ENCODE measurements around the gene MTRFR.
"Not testable (repeated sequence)": the region's sequence is repeated elsewhere in the genome, so short reads cannot be mapped to it uniquely, and the experiment has no call there.

The MTRFR gene

DNA sequence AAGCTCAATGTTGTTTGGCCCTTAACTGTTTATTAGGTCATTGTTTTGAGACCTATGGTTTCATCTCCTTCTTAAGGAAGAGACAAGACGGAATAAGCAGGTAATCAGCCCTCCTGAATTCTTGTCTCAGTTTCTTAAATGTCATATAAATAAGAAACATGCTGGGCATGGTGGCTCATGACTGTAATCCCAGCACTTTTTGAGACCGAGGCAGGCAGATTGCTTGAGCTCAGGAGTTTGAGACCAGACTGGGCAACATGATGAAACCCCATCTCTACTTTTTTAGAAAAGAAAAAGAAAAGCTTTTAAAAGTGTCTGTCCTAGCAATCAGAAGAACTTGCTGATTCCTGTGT, 5.1 kb downstream of the MTRFR start:
- TF ChIP-seq, protein P1, sequence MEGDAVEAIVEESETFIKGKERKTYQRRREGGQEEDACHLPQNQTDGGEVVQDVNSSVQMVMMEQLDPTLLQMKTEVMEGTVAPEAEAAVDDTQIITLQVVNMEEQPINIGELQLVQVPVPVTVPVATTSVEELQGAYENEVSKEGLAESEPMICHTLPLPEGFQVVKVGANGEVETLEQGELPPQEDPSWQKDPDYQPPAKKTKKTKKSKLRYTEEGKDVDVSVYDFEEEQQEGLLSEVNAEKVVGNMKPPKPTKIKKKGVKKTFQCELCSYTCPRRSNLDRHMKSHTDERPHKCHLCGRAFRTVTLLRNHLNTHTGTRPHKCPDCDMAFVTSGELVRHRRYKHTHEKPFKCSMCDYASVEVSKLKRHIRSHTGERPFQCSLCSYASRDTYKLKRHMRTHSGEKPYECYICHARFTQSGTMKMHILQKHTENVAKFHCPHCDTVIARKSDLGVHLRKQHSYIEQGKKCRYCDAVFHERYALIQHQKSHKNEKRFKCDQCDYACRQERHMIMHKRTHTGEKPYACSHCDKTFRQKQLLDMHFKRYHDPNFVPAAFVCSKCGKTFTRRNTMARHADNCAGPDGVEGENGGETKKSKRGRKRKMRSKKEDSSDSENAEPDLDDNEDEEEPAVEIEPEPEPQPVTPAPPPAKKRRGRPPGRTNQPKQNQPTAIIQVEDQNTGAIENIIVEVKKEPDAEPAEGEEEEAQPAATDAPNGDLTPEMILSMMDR (IDR thresholded peaks at IDR 0.05; ENCODE audit: control insufficient read depth, insufficient read depth, low read depth, low read length, missing control alignments) = no peak
- H3K4me3 ChIP-seq (ENCODE audit: control insufficient read depth, low read depth, low read length) = no peak overlapping the region
- no peak for DNase-seq (ENCODE audit: low read depth)

DNA sequence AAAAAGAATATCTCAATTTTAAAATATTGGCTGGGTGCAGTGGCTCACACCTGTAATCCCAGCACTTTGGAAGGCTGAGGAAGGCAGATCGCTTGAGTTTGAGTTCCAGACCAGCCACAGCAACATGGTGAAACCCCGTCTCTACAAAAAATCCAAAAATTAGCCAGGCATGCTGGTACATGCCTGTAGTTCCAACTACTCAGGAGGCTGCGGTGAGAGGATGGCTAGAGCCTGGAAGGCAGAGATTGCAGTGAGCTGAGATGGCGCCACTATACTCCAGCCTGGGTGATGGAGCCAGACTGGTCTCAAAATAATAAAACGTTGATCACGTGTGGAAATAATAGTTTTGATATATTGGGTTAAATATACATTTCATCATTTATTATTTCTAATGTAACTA, 5.7 kb downstream of the MTRFR start:
- TF ChIP-seq, protein P1 (IDR thresholded peaks at IDR 0.05; ENCODE audit: control insufficient read depth, insufficient read depth, low read depth, low read length, missing control alignments) = no peak
- no peak overlapping the region for H3K4me3 ChIP-seq (ENCODE audit: control insufficient read depth, low read depth, low read length)
- no peak for DNase-seq (ENCODE audit: low read depth)

DNA sequence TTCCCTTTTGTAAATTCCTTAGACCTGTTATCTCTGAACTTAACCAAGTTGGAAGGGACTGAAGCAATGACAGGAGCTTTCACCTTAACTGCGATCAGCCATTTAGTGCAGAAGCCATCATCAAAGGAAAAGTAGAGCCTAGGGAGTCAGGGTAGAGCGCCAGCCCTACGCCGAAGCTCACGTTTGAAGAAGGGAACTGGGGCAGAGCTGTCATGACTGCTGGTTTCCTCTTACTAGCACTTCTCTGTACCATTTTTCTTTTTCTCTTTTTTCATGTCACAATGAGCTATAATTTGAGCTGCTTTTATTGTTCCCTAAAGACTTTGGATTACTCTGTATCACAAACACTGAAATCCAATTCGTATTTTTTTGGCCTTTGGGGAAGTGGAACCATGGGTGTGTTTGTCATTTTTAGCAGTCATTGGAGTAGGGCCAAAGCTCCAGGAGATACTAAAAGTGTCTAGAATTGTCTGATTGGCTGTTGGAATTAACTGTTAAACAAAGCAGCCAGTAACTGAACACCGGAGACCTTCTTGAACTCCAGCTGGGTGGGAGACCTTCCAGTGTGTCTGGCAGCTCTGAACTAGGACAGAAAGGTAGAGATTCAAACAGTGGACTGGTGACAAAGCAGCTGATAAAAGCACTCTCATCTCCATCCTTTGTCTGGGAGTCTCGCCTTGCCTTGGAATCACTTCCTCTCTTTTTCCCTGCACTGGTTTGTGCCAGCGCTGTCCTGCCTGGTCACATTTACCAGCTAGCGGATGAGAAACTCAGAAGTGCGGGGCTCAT, 9.1 kb downstream of the MTRFR start:
- no peak for DNase-seq (ENCODE audit: low read depth)
- no peak overlapping the region for H3K4me3 ChIP-seq (ENCODE audit: control insufficient read depth, low read depth, low read length)
- TF ChIP-seq, protein P1 (IDR thresholded peaks at IDR 0.05; ENCODE audit: control insufficient read depth, insufficient read depth, low read depth, low read length, missing control alignments) = no peak

DNA sequence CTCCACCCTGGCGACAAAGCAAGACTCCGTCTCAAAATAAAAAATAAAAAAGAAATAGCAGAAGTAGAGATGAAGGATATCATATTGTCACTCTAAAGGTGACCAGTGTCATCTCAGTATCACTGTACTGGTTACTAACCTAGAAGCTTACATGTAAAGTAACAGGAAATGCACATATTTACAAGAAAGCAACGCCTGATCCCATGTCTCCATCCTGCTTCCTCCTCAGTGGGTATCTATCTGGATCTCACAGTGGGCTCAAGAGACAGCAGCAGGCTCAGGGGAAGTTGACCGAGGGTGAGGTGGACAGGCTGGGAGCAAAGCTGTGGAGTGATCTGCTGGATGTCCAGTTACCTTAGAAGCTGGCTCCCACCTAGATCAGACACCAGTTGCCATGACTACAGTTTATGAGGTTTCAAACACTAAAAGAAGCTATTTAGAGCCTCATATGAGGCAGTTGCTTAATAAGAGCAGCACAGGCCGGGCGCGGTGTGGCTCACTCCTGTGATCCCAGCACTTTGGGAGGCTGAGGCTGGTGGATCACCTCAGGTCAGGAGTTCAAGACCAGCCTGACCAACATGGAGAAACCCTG, 10.5 kb downstream of the MTRFR start:
- no peak for DNase-seq (ENCODE audit: low read depth)
- TF ChIP-seq, protein P1 (IDR thresholded peaks at IDR 0.05; ENCODE audit: control insufficient read depth, insufficient read depth, low read depth, low read length, missing control alignments) = no peak
- no peak overlapping the region for H3K4me3 ChIP-seq (ENCODE audit: control insufficient read depth, low read depth, low read length)

DNA sequence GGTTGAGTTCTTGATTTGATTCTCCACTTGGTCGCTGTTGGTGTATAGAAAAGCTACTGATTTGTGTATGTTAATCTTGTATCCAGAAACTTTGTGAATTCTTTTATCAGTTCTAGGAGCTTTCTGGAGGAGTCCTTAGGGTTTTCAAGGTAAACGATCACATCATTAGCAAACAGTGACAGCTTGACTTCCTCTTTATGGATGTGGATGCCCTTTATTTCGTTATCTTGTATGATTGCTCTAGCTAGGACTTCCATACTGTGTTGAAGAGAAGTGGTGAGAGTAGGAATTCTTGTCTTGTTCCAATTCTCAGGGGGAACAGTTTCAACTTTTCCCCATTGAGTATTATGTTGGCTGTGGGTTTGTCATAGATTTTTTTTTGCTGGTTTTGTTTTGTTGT, 12.4 kb downstream of the MTRFR start:
- DNase-seq (ENCODE audit: low read depth) = no peak

DNA sequence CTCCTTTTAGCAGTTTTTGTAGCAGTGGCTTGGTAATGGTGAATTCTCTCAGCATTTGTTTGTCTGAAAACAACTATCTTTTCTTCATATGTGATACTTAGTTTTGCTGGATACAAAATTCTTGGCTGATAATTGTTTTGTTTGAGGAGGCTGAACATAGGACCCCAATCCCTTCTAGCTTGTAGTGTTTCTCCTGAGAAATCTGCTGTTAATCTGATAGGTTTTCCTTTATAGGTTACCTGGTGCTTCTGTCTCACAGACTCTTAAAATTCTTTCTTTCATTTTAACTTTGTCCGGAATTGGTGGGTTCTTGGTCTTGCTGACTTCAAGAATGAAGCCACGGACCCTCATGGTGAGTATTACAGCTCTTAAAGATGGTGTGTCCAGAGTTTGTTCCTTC, 14.9 kb downstream of the MTRFR start:
- not testable (repeated sequence) for DNase-seq (ENCODE audit: low read depth); H3K4me3 ChIP-seq (ENCODE audit: control insufficient read depth, low read depth, low read length)

More for the DNA sequence above, 12.4 kb downstream of the MTRFR start:
- no peak overlapping the region for H3K4me3 ChIP-seq (ENCODE audit: control insufficient read depth, low read depth, low read length)
- TF ChIP-seq, protein P1 (IDR thresholded peaks at IDR 0.05; ENCODE audit: control insufficient read depth, insufficient read depth, low read depth, low read length, missing control alignments) = no peak

DNA sequence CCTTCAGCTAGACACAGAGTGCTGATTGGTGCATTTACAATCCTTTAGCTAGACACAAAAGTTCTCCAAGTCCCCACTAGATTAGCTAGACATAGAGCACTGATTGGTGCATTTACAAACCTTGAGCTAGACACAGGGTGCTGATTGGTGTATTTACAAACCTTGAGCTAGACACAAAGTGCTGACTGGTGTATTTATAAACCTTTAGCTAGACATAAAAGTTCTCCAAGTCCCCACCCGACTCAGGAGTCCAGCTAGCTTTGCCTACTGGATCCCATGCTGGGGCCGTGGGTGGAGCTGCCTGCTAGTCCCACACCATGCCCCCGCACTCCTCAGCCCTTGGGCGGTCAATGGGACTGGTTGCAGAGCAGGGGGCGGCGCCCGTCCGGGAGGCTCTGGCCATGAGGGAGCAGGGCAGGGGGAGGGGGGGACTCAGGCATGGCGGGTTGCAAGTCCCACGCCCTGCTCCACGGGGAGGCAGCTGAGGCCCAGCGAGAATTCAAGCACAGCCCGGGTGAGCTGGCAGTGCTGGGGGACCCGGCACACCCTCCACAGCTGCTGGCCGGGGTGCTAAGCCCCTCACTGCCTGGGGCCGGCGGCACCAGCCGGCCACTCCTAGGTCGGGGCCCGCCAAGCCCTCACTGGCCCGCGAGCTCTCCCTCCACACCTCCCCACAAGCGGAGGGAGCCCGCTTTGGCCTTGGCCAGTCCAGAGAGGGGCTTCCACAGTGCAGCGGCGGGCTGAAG, 15.9 kb downstream of the MTRFR start:
- not testable (repeated sequence) for H3K4me3 ChIP-seq (ENCODE audit: control insufficient read depth, low read depth, low read length); DNase-seq (ENCODE audit: low read depth)

Measured in AG09309 (cell line).